Neuron (in vitro differentiated cells): ENCODE results near the gene KIF16B.
"Not testable (repeated sequence)": the region's sequence is repeated elsewhere in the genome, so short reads cannot be mapped to it uniquely, and the experiment has no call there.

Source experiments
- H2AFZ ChIP-seq: one replicate; pipeline ENCODE4 v1.6.1; 2013; ENCODE audit warnings: low read depth, mild to moderate bottlenecking, inconsistent platforms, low read length, moderate library complexity
- H3K27me3 ChIP-seq: one replicate; pipeline ENCODE4 v1.6.1; 2013; ENCODE audit warnings: low read length; ENCODE audit not compliant: insufficient read depth
- H3K36me3 ChIP-seq: one replicate; pipeline ENCODE4 v1.6.1; 2013; ENCODE audit warnings: low read length; ENCODE audit not compliant: insufficient read depth
- H3K4me1 ChIP-seq: one replicate; pipeline ENCODE4 v1.6.1; 2013; ENCODE audit warnings: low read length; ENCODE audit not compliant: insufficient read depth
- H3K4me3 ChIP-seq: 2 replicates; pipeline ENCODE4 v1.5.1; 2013; ENCODE audit warnings: mild to moderate bottlenecking, low read length, moderate library complexity
- H3K9me3 ChIP-seq: one replicate; pipeline ENCODE4 v1.6.1; 2013; ENCODE audit warnings: low read length

The KIF16B gene

GRCh38 chr20:16539280-16540021, 33.8 kb downstream of the KIF16B start:
- Histone ChIP-seq H3K27me3 (no peaks in the 10 kb centered on the region), H3K36me3 (no peaks in the 10 kb centered on the region), H3K4me1 (no peaks in the 10 kb centered on the region), H3K9me3 (no peaks in the 10 kb centered on the region), H2AFZ (no peak overlapping the region), H3K4me3 (no peak overlapping the region)

GRCh38 chr20:16538779-16539178, 34.5 kb downstream of the KIF16B start:
- no peaks in the 10 kb centered on the region for H3K27me3 ChIP-seq
- no peaks in the 10 kb centered on the region for H3K9me3 ChIP-seq
- H3K4me1 ChIP-seq, result no peaks in the 10 kb centered on the region
- H2AFZ ChIP-seq, result no peak overlapping the region
- H3K4me3 ChIP-seq, result no peak overlapping the region
- no peaks in the 10 kb centered on the region for H3K36me3 ChIP-seq

GRCh38 chr20:16537918-16538317, 35.3 kb downstream of the KIF16B start:
- no peak overlapping the region for H2AFZ ChIP-seq
- H3K9me3 ChIP-seq, result no peaks in the 10 kb centered on the region
- H3K4me1 ChIP-seq, result no peaks in the 10 kb centered on the region
- H3K36me3 ChIP-seq, result no peaks in the 10 kb centered on the region
- no peaks in the 10 kb centered on the region for H3K27me3 ChIP-seq
- H3K4me3 ChIP-seq, result no peak overlapping the region

- no peaks in the 10 kb centered on the region for H3K9me3 ChIP-seq
- H3K27me3 ChIP-seq, result no peaks in the 10 kb centered on the region
- H3K4me1 ChIP-seq, result no peaks in the 10 kb centered on the region
- H3K4me3 ChIP-seq, result no peak overlapping the region
- H2AFZ ChIP-seq, result no peak overlapping the region
- no peaks in the 10 kb centered on the region for H3K36me3 ChIP-seq
Measured at GRCh38 chr20:16537025-16537665, 36.1 kb downstream of the KIF16B start.

- H3K36me3 ChIP-seq, result no peaks in the 10 kb centered on the region
Measured at GRCh38 chr20:16535277-16535676, 38.0 kb downstream of the KIF16B start.

DNA sequence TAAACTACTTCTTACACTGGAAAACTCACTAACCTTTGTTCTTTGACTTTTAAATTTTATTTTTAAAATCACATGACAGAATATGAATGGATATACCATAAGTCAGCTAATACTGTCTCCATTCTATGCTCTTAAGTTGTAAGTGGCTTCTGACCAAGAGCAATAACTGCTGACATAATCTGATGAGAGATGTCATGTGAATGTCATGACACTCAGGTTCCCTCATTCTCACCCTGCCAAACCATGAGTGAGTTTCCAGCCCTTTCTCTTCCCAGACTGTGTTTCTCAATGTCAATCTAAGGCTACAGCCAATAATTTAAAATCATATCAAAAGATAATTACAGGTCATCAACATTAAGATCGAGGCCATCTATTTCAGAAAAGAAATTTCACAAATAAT, 39.7 kb downstream of the KIF16B start:
- H3K27me3 ChIP-seq, result no peaks in the 10 kb centered on the region
- no peak overlapping the region for H3K4me3 ChIP-seq
- no peaks in the 10 kb centered on the region for H3K9me3 ChIP-seq
- H2AFZ ChIP-seq, result no peak overlapping the region
- H3K36me3 ChIP-seq, result no peaks in the 10 kb centered on the region
- no peaks in the 10 kb centered on the region for H3K4me1 ChIP-seq

More at GRCh38 chr20:16535277-16535676, 38.0 kb downstream of the KIF16B start:
- H3K27me3 ChIP-seq, result no peaks in the 10 kb centered on the region
- H3K4me1 ChIP-seq, result no peaks in the 10 kb centered on the region
- no peaks in the 10 kb centered on the region for H3K9me3 ChIP-seq
- no peak overlapping the region for H2AFZ ChIP-seq
- H3K4me3 ChIP-seq, result no peak overlapping the region

DNA sequence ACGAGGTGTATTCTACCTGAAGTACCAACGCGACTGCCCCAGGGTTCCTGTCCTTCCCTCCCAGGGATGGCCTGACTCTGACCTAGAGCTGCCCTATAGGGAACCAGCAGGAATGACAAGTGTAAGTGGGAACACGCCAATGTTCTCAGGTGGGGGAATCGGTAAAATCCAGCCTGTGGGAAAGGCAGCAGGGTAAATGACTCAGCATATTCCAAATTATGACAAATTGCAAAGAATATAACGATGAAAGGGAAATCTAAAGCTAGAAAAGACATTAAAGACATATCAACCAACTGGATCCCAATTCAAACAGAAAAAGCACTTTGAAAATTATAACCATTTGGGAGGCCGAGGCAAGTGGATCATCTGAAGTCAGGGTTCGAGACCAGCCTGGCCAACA, 41.8 kb downstream of the KIF16B start:
- Histone ChIP-seq H3K4me3 (no peak overlapping the region), H3K9me3 (no peaks in the 10 kb centered on the region), H3K36me3 (no peaks in the 10 kb centered on the region), H2AFZ (no peak overlapping the region), H3K4me1 (no peaks in the 10 kb centered on the region), H3K27me3 (no peaks in the 10 kb centered on the region)

- no peak overlapping the region for H2AFZ ChIP-seq
- no peaks in the 10 kb centered on the region for H3K9me3 ChIP-seq
- H3K4me1 ChIP-seq, result peaks cover 2% of the 10 kb centered on the region
- H3K36me3 ChIP-seq, result no peaks in the 10 kb centered on the region
- H3K4me3 ChIP-seq, result no peak overlapping the region
- no peaks in the 10 kb centered on the region for H3K27me3 ChIP-seq
Measured at GRCh38 chr20:16530201-16530681, 43.0 kb downstream of the KIF16B start.

- peaks cover 2% of the 10 kb centered on the region for H3K4me1 ChIP-seq
- no peaks in the 10 kb centered on the region for H3K36me3 ChIP-seq
- H3K9me3 ChIP-seq, result no peaks in the 10 kb centered on the region
- H3K4me3 ChIP-seq, result no peak overlapping the region
- H3K27me3 ChIP-seq, result no peaks in the 10 kb centered on the region
- no peak overlapping the region for H2AFZ ChIP-seq
Measured at GRCh38 chr20:16528078-16528477, 45.2 kb downstream of the KIF16B start.

- Histone ChIP-seq H3K4me3 (no peak overlapping the region), H2AFZ (no peak overlapping the region), H3K4me1 (peaks cover 2% of the 10 kb centered on the region), H3K27me3 (no peaks in the 10 kb centered on the region), H3K36me3 (no peaks in the 10 kb centered on the region), H3K9me3 (no peaks in the 10 kb centered on the region)
Measured at GRCh38 chr20:16527438-16527837, 45.8 kb downstream of the KIF16B start.

GRCh38 chr20:16526433-16527380, 46.5 kb downstream of the KIF16B start:
- Histone ChIP-seq H3K27me3 (no peaks in the 10 kb centered on the region), H3K9me3 (no peaks in the 10 kb centered on the region), H2AFZ (no peak overlapping the region), H3K4me3 (no peak overlapping the region), H3K36me3 (no peaks in the 10 kb centered on the region), H3K4me1 (peaks cover 2% of the 10 kb centered on the region)

DNA sequence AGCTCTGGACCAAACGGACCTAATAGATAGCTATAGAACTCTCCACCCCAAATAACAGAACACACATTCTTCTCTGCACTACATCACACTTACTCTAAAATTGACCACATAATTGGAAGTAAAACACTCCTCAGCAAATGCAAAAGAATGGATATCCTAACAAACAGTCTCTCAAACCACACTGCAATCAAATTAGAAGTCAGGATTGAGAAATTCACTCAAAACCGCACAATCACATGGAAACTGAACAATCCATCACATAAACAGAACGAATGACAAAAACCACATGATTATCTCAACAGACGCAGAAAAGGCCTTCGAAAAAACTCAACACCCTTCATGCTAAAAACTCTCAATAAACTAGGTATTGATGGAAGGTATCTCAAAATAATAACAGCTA, 50.6 kb downstream of the KIF16B start:
- not testable (repeated sequence) for H3K36me3 ChIP-seq, H3K4me3 ChIP-seq, H3K27me3 ChIP-seq, H3K4me1 ChIP-seq, H2AFZ ChIP-seq, H3K9me3 ChIP-seq

DNA sequence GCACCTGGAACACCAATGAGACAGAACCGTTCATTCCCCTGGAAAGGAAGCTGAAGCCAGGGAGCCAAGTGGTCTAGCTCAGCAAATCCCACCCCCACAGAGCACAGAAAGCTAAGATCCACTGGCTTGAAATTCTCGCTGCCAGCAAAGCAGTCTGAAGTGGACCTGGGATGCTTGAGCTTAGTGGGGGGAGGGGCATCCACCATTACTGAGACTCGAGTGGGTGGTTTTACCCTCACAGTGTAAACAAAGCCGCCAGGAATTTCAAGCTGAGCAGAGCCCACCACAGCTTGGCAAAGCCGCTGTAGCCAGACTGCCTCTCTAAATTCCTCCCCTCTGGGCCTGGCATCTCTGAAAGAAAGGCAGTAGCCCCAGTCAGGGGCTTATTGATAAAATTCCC, 53.1 kb downstream of the KIF16B start:
- Histone ChIP-seq H2AFZ (no peak overlapping the region), H3K27me3 (no peaks in the 10 kb centered on the region), H3K4me3 (no peak overlapping the region), H3K9me3 (peaks cover 2% of the 10 kb centered on the region), H3K4me1 (no peaks in the 10 kb centered on the region), H3K36me3 (no peaks in the 10 kb centered on the region)
